GM19193 (cell line): ENCODE results near the gene HSD11B1L.
A peak's percentile ranks its signal among the peaks of the same experiment; 100 is the strongest.

Source experiments
- POLR2A ChIP-seq: IDR thresholded peaks from 4 replicates; pipeline ENCODE4 v1.6.1; 2011; ENCODE audit not compliant: insufficient read depth, insufficient read length; ENCODE audit errors: extremely low read depth

Gene HSD11B1L

GRCh38 chr19:5655412-5655811, 25.4 kb upstream of the HSD11B1L start:
- TF ChIP-seq POLR2A = no peak

DNA sequence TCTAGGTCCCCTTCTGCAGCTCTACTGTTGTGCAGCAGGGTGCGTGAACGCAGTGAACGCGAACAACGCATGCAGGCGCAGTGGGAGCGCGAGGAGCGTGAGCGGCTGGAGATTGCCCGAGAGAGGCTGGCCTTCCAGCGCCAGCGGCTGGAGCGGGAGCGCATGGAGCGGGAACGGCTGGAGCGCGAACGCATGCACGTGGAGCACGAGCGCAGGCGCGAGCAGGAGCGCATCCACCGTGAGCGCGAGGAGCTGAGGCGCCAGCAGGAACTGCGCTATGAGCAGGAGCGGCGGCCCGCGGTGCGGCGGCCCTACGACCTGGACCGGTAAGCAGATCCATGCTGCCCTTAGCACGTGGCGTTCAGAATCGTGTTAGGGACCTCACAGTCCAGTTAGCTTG, 19.3 kb upstream of the HSD11B1L start:
- TF ChIP-seq POLR2A = no peak

DNA sequence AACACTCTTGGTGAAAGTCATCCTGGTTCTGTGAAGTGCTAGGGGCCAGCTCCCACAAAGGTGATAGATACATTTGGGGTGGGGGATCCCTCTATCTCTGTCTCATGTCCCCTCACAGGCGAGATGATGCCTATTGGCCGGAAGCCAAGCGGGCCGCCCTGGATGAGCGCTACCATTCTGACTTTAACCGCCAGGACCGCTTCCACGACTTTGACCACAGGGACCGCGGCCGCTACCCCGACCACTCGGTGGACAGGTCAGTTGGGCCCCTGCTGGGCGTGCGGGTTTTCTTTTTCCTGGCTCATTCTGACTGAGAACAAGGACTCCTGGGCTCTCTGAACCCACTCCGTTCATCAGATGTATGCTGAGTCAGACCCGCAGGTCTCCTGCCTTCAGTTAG, 16.9 kb upstream of the HSD11B1L start:
- no peak for TF ChIP-seq POLR2A

- no peak for TF ChIP-seq POLR2A
Observed at GRCh38 chr19:5664515-5664914, 16.3 kb upstream of the HSD11B1L start.

- no peak for TF ChIP-seq POLR2A
Observed at GRCh38 chr19:5665781-5666513, 14.9 kb upstream of the HSD11B1L start.

DNA sequence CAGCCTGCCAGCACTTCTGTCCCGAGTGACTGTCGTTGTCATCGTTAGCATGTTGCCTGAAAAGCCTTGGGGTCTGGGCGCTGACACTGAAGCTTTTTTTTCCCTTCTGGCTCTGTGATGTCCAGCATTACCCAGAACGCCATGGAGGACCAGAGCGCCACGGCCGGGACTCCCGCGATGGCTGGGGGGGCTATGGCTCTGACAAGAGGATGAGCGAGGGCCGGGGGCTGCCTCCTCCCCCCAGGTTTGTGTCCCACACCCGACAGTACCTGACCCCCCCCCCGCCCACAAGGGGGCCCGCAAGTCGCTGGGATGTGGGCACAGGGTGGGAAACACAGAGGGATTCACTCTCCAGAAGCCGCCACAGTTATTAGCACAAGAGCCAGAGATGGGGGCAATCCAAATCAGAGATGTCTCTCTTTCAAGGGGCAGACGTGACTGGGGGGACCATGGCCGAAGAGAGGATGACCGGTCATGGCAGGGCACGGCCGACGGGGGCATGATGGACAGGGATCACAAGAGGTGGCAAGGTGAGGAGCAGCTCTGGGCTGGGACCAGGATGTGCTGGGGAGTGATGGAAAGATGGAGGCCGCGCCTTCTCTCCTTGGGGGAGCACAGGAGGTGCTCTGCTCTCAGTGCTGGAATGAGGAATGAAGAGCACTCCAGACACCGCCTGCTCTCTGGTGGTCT, 13.8 kb upstream of the HSD11B1L start:
- no peak for TF ChIP-seq POLR2A

DNA sequence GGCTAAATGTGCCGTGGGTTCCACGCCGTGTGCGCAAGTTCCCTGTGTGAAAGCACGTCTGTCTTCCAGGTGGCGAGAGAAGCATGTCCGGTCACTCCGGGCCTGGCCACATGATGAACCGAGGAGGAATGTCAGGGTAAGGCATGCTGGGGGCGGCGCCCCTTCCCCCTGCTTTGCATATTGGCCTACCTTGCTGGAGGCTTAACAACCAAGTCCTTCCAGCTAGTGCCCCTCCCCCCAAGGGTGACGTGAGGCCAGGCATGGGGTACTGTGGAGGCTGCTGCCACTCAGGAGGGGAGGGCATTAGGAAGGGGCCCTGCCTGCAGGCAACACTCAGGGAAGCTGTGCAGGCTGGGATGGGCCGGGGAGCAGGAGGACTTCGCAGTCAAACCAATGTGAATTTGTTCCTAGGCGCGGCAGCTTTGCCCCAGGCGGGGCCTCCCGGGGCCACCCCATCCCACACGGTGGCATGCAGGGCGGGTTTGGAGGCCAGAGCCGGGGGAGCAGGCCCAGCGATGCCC, 13.0 kb upstream of the HSD11B1L start:
- no peak for TF ChIP-seq POLR2A

GRCh38 chr19:5669212-5669611, 11.6 kb upstream of the HSD11B1L start:
- TF ChIP-seq POLR2A = no peak

- TF ChIP-seq POLR2A = no peak
Observed at GRCh38 chr19:5671600-5671999, 9.2 kb upstream of the HSD11B1L start.

GRCh38 chr19:5672708-5673459, 7.9 kb upstream of the HSD11B1L start:
- peak; percentile 15 for TF ChIP-seq POLR2A

- no peak for TF ChIP-seq POLR2A
Observed at GRCh38 chr19:5673752-5674151, 7.1 kb upstream of the HSD11B1L start.

DNA sequence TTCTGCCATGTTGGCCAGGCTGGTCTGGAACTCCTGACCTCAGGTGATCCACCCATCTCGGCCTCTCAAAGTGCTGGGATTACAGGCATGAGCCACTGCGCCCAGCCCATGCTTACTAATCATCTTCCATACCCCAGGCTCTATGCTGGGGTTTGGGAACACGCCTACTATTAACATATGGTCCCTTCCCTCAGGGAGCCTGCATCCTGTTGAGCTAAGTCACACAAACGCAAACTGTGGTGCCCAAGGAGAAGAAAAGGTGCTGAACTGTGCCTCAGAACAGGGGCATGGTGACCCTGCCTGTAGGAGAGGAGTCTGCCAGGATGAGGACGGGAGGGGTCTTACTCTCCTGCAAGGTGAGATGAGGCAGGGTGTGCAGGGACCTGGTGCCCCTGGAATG, 6.1 kb upstream of the HSD11B1L start:
- no peak for TF ChIP-seq POLR2A

- peak; percentile 2 for TF ChIP-seq POLR2A
Observed at GRCh38 chr19:5676105-5676771, 4.6 kb upstream of the HSD11B1L start.

- no peak for TF ChIP-seq POLR2A
Observed at GRCh38 chr19:5676772-5677105, 4.1 kb upstream of the HSD11B1L start.

- TF ChIP-seq POLR2A = no peak
Observed at GRCh38 chr19:5677136-5677535, 3.7 kb upstream of the HSD11B1L start.
